ENCODE results near the gene ZNF174. TPM values are rescaled to one million over a fixed set of nuclear protein-coding genes. Genes with fewer than 3 reads are reported as not detected.
A peak's percentile ranks its signal among the peaks of the same experiment; 100 is the strongest.

ZNF174 gene
- total and polyA plus RNA-seq, 2 of the 8 experiments (the other 6 are each of a cell fraction or from before 2014, with no cell fraction given): 9.1 to 12.7 TPM

DNA sequence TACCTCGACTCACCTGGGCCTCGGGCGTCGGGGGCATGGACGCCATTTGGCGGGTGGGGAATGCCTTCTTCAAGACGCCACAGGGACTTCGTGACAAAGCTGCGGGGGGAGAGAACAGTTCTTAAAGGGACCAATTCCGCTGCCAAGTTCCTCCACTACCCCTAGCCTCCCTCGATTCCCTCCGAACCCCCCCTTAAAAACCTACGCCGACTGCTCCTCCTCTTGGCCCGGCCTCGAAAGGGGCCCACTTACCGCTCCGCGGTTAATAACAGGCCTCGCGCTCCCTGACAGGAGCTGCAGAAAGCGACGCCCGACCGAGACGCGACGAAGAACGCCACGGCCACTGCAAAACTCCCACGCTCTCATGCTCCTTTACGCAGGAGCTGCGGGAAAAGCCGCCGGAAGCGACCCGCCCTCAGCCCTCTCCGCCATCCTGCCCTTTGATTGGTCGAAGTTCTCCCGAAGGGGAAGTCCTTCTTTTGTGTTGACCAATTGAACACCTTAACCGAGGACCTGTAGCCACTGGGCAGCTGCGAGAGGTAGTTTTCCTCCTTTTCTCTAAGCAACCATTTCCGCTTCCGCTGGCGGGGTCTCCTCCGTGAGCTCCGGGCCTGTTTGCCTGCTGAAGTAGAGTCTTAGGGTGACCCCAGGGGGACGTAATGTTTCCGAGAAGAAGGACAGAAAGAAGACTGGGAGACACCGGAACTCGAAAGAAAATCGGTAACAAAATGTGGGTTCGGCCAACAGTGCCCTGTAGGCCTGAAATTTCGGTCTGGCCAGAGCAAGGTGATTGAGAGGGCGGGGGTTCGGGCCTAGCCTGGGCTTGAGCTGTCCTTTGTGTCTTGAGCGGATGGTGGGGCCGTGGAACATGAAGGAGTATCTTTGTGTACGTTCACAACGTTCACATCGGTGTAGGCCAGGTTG lies 42.4 kb downstream of the ZNF174 start, which contains the start of the genes NAA60 and ZNF597 (continued):
- TF ChIP-seq EP300 (IDR thresholded peaks at IDR 0.05; ENCODE audit: borderline replicate concordance in 1 of 2, low read depth in 2 of 2, low read length in 2 of 2): no peak
- no peak for TF ChIP-seq NRF1 (IDR thresholded peaks at IDR 0.05; ENCODE audit: low read depth, low read length)
- TF ChIP-seq TBP (IDR thresholded peaks at IDR 0.05; ENCODE audit: low read depth, low read length): 0 out of 2 replicates have a peak, but pooled peaks have one; percentile 27
- no peak for TF ChIP-seq TCF12 (IDR thresholded peaks at IDR 0.05; ENCODE audit: low read depth, low read length)
- TF ChIP-seq JUND (IDR thresholded peaks at IDR 0.05; ENCODE audit: low read length): no peak
- no peak for TF ChIP-seq CTCF (IDR thresholded peaks at IDR 0.05; ENCODE audit: control extremely low read depth in 1 of 3, insufficient read depth in 1 of 3, low read depth in 1 of 3, low read length in 3 of 3)
- peak; percentile 53 for TF ChIP-seq PHF8 (conservative IDR thresholded peaks at IDR 0.05; ENCODE audit: low read depth, low read length)
- TF ChIP-seq RNF2 (IDR thresholded peaks at IDR 0.05; ENCODE audit: borderline replicate concordance, low read depth, low read length, missing control alignments, poor library complexity, severe bottlenecking): no peak
- TF ChIP-seq HDAC2 (IDR thresholded peaks at IDR 0.05; ENCODE audit: borderline replicate concordance in 1 of 2, low read depth in 2 of 2, low read length in 2 of 2): no peak
- no peak for TF ChIP-seq TEAD4 (IDR thresholded peaks at IDR 0.05; ENCODE audit: low read depth, low read length)
- TF ChIP-seq, protein P1, sequence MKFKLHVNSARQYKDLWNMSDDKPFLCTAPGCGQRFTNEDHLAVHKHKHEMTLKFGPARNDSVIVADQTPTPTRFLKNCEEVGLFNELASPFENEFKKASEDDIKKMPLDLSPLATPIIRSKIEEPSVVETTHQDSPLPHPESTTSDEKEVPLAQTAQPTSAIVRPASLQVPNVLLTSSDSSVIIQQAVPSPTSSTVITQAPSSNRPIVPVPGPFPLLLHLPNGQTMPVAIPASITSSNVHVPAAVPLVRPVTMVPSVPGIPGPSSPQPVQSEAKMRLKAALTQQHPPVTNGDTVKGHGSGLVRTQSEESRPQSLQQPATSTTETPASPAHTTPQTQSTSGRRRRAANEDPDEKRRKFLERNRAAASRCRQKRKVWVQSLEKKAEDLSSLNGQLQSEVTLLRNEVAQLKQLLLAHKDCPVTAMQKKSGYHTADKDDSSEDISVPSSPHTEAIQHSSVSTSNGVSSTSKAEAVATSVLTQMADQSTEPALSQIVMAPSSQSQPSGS (IDR thresholded peaks at IDR 0.05; ENCODE audit: low read length): no peak
- no peak for TF ChIP-seq ATF3 (IDR thresholded peaks at IDR 0.05; ENCODE audit: insufficient read depth, low read depth, low read length)
- TF ChIP-seq, protein P2, sequence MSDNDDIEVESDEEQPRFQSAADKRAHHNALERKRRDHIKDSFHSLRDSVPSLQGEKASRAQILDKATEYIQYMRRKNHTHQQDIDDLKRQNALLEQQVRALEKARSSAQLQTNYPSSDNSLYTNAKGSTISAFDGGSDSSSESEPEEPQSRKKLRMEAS (IDR thresholded peaks at IDR 0.05): 0 out of 2 replicates have a peak, but pooled peaks have one; percentile 26
- TF ChIP-seq SRF (IDR thresholded peaks at IDR 0.05; ENCODE audit: low read depth, low read length): no peak
- TF ChIP-seq SP4 (IDR thresholded peaks at IDR 0.05; ENCODE audit: low read length): no peak
- TF ChIP-seq RXRA (IDR thresholded peaks at IDR 0.05; ENCODE audit: insufficient read depth, low read depth, low read length): no peak
- no peak for TF ChIP-seq CHD2 (IDR thresholded peaks at IDR 0.05; ENCODE audit: low read length)

Data from H1 (cell line).